SK-N-MC (cell line): ENCODE data around the gene MLPH.

ENCODE experiments used
- EZH2 ChIP-seq: fragments of 200-600 bp; sonication (generic); IDR thresholded peaks from one replicate; pipeline ENCODE4 v1.6.1; 2017; ENCODE audit warnings: antibody characterized with exemption
- FOXP2 ChIP-seq: optimal IDR thresholded peaks from 2 replicates; pipeline ENCODE3; 2011; ENCODE audit warnings: mild to moderate bottlenecking, moderate library complexity; ENCODE audit not compliant: insufficient read depth; ENCODE audit errors: extremely low read length, control extremely low read depth
- POLR2AphosphoS5 ChIP-seq: IDR thresholded peaks from 2 replicates; pipeline ENCODE4 v1.6.1; 2012; ENCODE audit warnings: mild to moderate bottlenecking, low read depth, low read length, borderline replicate concordance

DNA sequence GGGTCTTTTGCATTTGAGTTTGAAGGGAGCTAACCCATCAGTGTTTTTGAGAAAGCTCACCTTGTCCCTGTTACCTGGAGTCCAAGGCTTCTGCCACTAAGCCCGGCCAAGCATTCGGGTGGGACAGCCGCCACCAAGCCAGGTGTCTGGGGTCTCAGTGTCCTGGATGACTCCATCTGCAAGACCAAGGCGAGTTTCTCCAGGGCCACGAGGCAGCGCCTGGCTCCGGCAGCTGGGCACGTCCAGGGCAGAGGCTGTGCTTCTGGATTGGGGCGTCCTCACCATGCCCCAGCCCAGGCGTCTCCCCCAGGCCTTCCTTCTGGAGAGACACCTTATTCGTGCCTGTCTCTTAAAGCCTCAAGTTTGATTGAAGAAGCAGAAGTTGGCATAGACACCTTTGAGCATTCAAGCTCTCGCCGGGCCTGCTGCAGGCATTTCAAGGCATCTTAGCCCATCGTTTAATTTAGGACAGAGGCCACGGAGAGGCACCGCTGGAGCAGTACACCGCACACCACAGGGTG is 24.9 kb downstream of the MLPH start:
- TF ChIP-seq POLR2AphosphoS5 (no peak), EZH2 (no peak), FOXP2 (no peak)
